Measurements from ENCODE around the gene KIR2DL3. TPM values are rescaled to one million over a fixed set of nuclear protein-coding genes. Genes with fewer than 3 reads are reported as not detected.

Gene KIR2DL3
- total and polyA plus RNA-seq, 8 donors = not detected

DNA sequence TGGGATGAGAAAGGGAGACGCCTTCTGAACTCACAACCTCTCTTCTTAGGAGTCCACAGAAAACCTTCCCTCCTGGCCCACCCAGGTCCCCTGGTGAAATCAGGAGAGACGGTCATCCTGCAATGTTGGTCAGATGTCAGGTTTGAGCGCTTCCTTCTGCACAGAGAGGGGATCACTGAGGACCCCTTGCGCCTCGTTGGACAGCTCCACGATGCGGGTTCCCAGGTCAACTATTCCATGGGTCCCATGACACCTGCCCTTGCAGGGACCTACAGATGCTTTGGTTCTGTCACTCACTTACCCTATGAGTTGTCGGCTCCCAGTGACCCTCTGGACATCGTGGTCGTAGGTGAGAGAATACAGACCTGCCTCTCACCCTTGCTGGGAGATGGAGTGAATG is 10.8 kb upstream of the KIR2DL3 start:
- H3K36me3 ChIP-seq = no peaks in the 10 kb centered on the region
- H3K27me3 ChIP-seq = no peaks in the 10 kb centered on the region
- ATAC-seq (no peak), FAIRE-seq (no peak), DNase-seq (no peak)
- no peak overlapping the region for H3K27ac ChIP-seq
- H3K4me3 ChIP-seq = no peak overlapping the region
- no peaks in the 10 kb centered on the region for H3K4me1 ChIP-seq
- TF ChIP-seq, protein P1, sequence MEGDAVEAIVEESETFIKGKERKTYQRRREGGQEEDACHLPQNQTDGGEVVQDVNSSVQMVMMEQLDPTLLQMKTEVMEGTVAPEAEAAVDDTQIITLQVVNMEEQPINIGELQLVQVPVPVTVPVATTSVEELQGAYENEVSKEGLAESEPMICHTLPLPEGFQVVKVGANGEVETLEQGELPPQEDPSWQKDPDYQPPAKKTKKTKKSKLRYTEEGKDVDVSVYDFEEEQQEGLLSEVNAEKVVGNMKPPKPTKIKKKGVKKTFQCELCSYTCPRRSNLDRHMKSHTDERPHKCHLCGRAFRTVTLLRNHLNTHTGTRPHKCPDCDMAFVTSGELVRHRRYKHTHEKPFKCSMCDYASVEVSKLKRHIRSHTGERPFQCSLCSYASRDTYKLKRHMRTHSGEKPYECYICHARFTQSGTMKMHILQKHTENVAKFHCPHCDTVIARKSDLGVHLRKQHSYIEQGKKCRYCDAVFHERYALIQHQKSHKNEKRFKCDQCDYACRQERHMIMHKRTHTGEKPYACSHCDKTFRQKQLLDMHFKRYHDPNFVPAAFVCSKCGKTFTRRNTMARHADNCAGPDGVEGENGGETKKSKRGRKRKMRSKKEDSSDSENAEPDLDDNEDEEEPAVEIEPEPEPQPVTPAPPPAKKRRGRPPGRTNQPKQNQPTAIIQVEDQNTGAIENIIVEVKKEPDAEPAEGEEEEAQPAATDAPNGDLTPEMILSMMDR (IDR thresholded peaks at IDR 0.05) = no peak
- no peaks in the 10 kb centered on the region for H3K9me3 ChIP-seq
- intact Hi-C loops (cut with DNase I) = no loop called here
- WGBS, 2 donors = 42 to 58% methylated on average over 10 of the region's 10 CpGs

DNA sequence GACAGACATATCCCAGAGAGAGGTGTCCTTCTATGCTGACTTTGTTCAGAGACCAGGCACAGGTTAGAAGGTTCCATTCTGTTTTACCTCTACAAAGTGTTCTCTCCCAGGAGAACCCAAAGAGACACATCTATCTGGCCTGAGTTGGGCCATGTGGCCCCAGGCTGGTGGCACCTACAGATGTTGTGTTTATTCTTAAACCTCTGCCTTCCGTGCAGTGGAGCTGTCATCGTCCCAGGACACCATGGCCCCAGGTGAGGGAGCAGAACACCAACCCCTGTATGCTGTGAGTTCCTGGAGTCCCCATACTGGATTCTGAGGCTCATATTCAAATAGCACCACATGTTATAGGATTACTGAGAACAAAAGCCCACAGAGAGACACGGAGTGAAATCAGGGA is 10.1 kb upstream of the KIR2DL3 start:
- 25 to 38% methylated on average over 3 of the region's 3 CpGs for WGBS, 2 donors
- Histone ChIP-seq H3K27ac (no peak overlapping the region), H3K36me3 (no peaks in the 10 kb centered on the region), H3K4me3 (no peak overlapping the region), H3K9me3 (no peaks in the 10 kb centered on the region), H3K4me1 (no peaks in the 10 kb centered on the region), H3K27me3 (no peaks in the 10 kb centered on the region)
- no peak for FAIRE-seq
- no peak for DNase-seq
- ATAC-seq = no peak
- TF ChIP-seq, protein P1 (IDR thresholded peaks at IDR 0.05) = no peak
- intact Hi-C loops (cut with DNase I) = no loop called here

GRCh38 chr19:54729416-54730188 is 8.7 kb upstream of the KIR2DL3 start:
- Histone ChIP-seq H3K27me3 (no peaks in the 10 kb centered on the region), H3K4me1 (no peaks in the 10 kb centered on the region), H3K27ac (no peak overlapping the region), H3K9me3 (no peaks in the 10 kb centered on the region), H3K4me3 (no peak overlapping the region), H3K36me3 (no peaks in the 10 kb centered on the region)
- TF ChIP-seq, protein P1 (IDR thresholded peaks at IDR 0.05) = no peak
- 47 to 52% methylated on average over 15 of the region's 15 CpGs for WGBS, 2 donors
- intact Hi-C loops (cut with DNase I) = no loop called here
- no peak for ATAC-seq
- no peak for DNase-seq
- no peak for FAIRE-seq

DNA sequence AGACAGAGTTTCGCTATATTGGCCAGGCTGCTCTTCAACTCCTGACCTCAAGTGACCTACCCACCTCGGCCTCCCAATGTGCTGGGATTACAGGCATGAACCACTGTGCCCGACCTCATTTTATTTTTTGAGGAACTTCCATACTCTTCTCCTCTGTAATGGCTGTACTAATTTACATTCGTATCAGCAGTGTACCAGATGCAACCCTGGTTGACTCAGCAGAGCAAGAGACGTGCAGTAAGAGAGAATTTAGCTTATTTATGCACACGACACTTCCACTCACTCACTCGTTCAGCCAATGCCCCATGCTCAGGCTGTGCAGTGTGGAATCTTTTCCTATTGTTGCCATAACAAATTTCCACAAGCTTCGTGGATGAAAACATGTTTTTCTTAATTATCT is 7.1 kb upstream of the KIR2DL3 start:
- WGBS, 2 donors = 31 to 42% methylated on average over 8 of the region's 8 CpGs
- intact Hi-C loops (cut with DNase I) = no loop called here
- no peak overlapping the region for H3K4me3 ChIP-seq
- no peak for FAIRE-seq
- DNase-seq = no peak
- ATAC-seq = no peak
- H3K27me3 ChIP-seq = no peaks in the 10 kb centered on the region
- no peaks in the 10 kb centered on the region for H3K36me3 ChIP-seq
- H3K9me3 ChIP-seq = no peaks in the 10 kb centered on the region
- TF ChIP-seq, protein P1 (IDR thresholded peaks at IDR 0.05) = no peak
- H3K27ac ChIP-seq = no peak overlapping the region
- H3K4me1 ChIP-seq = no peaks in the 10 kb centered on the region

- intact Hi-C loops (cut with DNase I) = no loop called here
- FAIRE-seq = no peak
- no peak for ATAC-seq
- 72 to 74% methylated on average over 1 of the region's 1 CpG for WGBS, 2 donors
- no peak for DNase-seq
- H3K9me3 ChIP-seq = no peaks in the 10 kb centered on the region
- H3K4me3 ChIP-seq = no peak overlapping the region
- TF ChIP-seq, protein P1 (IDR thresholded peaks at IDR 0.05) = no peak
- no peaks in the 10 kb centered on the region for H3K27me3 ChIP-seq
- H3K36me3 ChIP-seq = no peaks in the 10 kb centered on the region
- H3K27ac ChIP-seq = no peak overlapping the region
- no peaks in the 10 kb centered on the region for H3K4me1 ChIP-seq
These were observed 402 bp downstream of the KIR2DL3 start for GRCh38 chr19:54738715-54739114.
